Activated CD4-positive, alpha-beta T cell treated with anti-CD3 and anti-CD28 coated beads, Interleukin-2, amount 10 ng/mL, durations not matched to agents 24 days and 14 days (primary cell): ENCODE results near the gene GABRR2. TPM values are rescaled to one million over a fixed set of nuclear protein-coding genes. Genes with fewer than 3 reads are reported as not detected.

Experiments used
- DNase-seq: peaks from one replicate; pipeline ENCODE4 v3.0.0; 2022
- H3K27ac Mint-ChIP-seq: one replicate; pipeline ENCODE4 v1.8.0; 2022; ENCODE audit warnings: mild to moderate bottlenecking, mixed read lengths
- H3K27me3 Mint-ChIP-seq: one replicate; pipeline ENCODE4 v1.8.0; 2022; ENCODE audit warnings: mixed read lengths
- H3K36me3 Mint-ChIP-seq: one replicate; pipeline ENCODE4 v1.8.0; 2022; ENCODE audit warnings: low read depth, mild to moderate bottlenecking, mixed read lengths
- H3K4me1 Mint-ChIP-seq: one replicate; pipeline ENCODE4 v1.8.0; 2021; ENCODE audit warnings: mixed read lengths
- H3K4me3 Mint-ChIP-seq: one replicate; pipeline ENCODE4 v1.8.0; 2022; ENCODE audit warnings: mild to moderate bottlenecking, moderate library complexity, mixed read lengths
- H3K9me3 Mint-ChIP-seq: one replicate; pipeline ENCODE4 v1.8.0; 2021; ENCODE audit warnings: mixed read lengths
- intact Hi-C: fragments of 100-400 bp; cut with micrococcal nuclease; formaldehyde crosslinking; loops from one replicate; pipeline ENCODE4 v1.15.1; 2023
- total RNA-seq: library from RNA; stranded (reverse); gene quantifications from 2 replicates; pipeline ENCODE4 v1.2.3, GENCODE V29; 2022

Gene GABRR2
- total RNA-seq, 1 donor from 2014 or later, result 1.0 TPM

DNA sequence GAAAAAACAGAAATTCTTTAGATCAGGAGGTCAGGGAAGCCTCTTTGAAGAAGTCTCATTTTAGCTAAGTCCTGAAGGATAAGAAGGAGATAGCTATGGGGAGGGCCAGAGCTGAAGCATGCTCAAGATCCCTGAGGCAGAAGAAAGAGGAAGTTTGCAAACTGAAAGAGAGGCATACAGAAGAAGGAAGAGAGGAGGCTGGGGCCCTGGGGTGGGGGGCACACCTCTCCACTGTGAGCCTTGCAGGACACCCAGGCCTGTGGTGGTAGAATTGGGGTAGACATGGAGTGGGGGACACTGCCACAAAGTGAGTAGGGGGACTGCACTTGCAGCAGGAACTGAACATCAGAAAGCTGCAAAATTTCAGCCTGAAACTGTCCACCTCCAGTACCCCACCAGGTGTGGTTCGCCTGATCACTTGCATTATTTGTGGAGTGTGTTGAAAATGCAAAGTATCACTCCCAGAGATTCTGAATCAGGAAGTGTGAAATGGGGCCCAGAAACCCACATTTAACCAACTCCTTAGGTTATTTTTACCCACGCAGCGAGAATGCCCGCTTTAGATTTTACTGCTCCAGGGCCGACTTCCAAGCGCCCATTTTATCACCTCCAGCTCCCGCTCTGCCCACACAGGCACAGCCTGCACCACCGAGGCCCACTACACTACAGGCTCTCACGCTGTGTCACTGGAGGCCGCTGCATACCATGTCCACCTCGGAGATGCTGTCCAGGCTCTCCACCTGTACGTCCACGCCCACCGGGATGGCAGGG is 44.0 kb downstream of the GABRR2 start:
- DNase-seq, result no peak
- intact Hi-C loops, result no loop called here
- H3K27me3 Mint-ChIP-seq, result no peaks in the 10 kb centered on the region

GRCh38 chr6:89269981-89270380 is 45.1 kb downstream of the GABRR2 start:
- intact Hi-C loops, result no loop called here
- no peak overlapping the region for H3K27ac Mint-ChIP-seq
- peaks cover 3% of the 10 kb centered on the region for H3K4me1 Mint-ChIP-seq
- H3K36me3 Mint-ChIP-seq, result no peaks in the 10 kb centered on the region
- H3K4me3 Mint-ChIP-seq, result no peak overlapping the region
- H3K9me3 Mint-ChIP-seq, result no peaks in the 10 kb centered on the region
- H3K27me3 Mint-ChIP-seq, result peaks cover 2% of the 10 kb centered on the region
- no peak for DNase-seq

More for the DNA sequence above, 44.0 kb downstream of the GABRR2 start:
- H3K9me3 Mint-ChIP-seq, result no peaks in the 10 kb centered on the region
- H3K27ac Mint-ChIP-seq, result no peak overlapping the region
- H3K36me3 Mint-ChIP-seq, result no peaks in the 10 kb centered on the region
- peaks cover 3% of the 10 kb centered on the region for H3K4me1 Mint-ChIP-seq
- H3K4me3 Mint-ChIP-seq, result no peak overlapping the region

DNA sequence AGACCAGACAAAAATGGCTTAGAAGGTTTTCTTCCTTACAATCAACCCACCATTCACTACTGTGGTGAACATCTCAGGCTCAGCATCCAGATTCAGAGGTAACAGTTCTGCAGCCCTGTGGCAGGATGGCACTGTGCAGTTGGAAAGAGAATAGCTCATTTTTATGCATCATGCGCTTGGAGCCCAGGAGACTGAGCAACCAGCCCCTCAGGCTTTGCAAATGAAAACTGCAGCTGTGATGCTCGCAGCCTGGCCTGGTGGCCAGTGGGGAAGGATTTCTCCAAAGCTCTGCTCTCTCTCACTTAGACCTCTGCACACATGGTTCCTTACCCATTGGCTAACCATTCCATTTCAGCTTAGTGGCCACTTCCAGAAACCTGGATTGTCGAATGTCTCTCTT is 45.8 kb downstream of the GABRR2 start:
- H3K4me3 Mint-ChIP-seq, result no peak overlapping the region
- no peak overlapping the region for H3K27ac Mint-ChIP-seq
- no peaks in the 10 kb centered on the region for H3K9me3 Mint-ChIP-seq
- intact Hi-C loops, result no loop called here
- no peaks in the 10 kb centered on the region for H3K36me3 Mint-ChIP-seq
- no peak for DNase-seq
- H3K27me3 Mint-ChIP-seq, result peaks cover 2% of the 10 kb centered on the region
- peaks cover 3% of the 10 kb centered on the region for H3K4me1 Mint-ChIP-seq

DNA sequence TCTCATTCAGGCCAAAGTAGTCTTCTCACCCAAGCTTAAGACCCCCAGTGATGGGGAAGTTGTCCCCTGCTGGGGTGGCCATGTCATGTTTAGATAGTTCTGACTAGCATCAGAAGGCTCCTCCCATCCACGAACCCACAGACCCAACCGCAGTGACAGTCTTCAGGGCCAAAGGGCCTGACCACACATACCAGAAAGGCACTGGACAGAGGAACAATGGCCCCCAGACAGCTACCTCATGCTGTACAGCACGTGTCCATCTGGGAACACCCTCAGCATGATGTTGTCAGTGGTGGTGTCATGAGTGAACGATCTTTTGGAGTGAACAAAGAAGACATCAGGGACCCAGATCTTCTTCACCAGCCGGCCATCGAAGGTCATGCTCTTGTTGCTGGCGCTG is 46.3 kb downstream of the GABRR2 start:
- no peak for DNase-seq
- no peak overlapping the region for H3K4me3 Mint-ChIP-seq
- intact Hi-C loops, result no loop called here

GRCh38 chr6:89267918-89268317 is 47.2 kb downstream of the GABRR2 start:
- Mint-ChIP-seq H3K27ac (no peak overlapping the region), H3K4me1 (peaks cover 3% of the 10 kb centered on the region), H3K36me3 (no peaks in the 10 kb centered on the region), H3K4me3 (no peak overlapping the region), H3K27me3 (peaks cover 2% of the 10 kb centered on the region), H3K9me3 (no peaks in the 10 kb centered on the region)
- intact Hi-C loops, result no loop called here
- no peak for DNase-seq

More for the DNA sequence above, 46.3 kb downstream of the GABRR2 start:
- peaks cover 2% of the 10 kb centered on the region for H3K27me3 Mint-ChIP-seq
- no peak overlapping the region for H3K27ac Mint-ChIP-seq
- H3K4me1 Mint-ChIP-seq, result peaks cover 3% of the 10 kb centered on the region
- H3K36me3 Mint-ChIP-seq, result no peaks in the 10 kb centered on the region
- no peaks in the 10 kb centered on the region for H3K9me3 Mint-ChIP-seq

- intact Hi-C loops, result no loop called here
- no peak for DNase-seq
- no peak overlapping the region for H3K4me3 Mint-ChIP-seq
- H3K4me1 Mint-ChIP-seq, result no peaks in the 10 kb centered on the region
- H3K27me3 Mint-ChIP-seq, result peaks cover 2% of the 10 kb centered on the region
- no peak overlapping the region for H3K27ac Mint-ChIP-seq
- H3K36me3 Mint-ChIP-seq, result no peaks in the 10 kb centered on the region
- H3K9me3 Mint-ChIP-seq, result no peaks in the 10 kb centered on the region
Measured at GRCh38 chr6:89264296-89264695, 50.8 kb downstream of the GABRR2 start.

GRCh38 chr6:89260832-89261231 is 54.3 kb downstream of the GABRR2 start:
- Mint-ChIP-seq H3K4me3 (no peak overlapping the region), H3K27ac (no peak overlapping the region), H3K27me3 (peaks cover 2% of the 10 kb centered on the region), H3K36me3 (no peaks in the 10 kb centered on the region), H3K9me3 (no peaks in the 10 kb centered on the region), H3K4me1 (peaks cover 2% of the 10 kb centered on the region)
- intact Hi-C loops, result no loop called here
- no peak for DNase-seq

DNA sequence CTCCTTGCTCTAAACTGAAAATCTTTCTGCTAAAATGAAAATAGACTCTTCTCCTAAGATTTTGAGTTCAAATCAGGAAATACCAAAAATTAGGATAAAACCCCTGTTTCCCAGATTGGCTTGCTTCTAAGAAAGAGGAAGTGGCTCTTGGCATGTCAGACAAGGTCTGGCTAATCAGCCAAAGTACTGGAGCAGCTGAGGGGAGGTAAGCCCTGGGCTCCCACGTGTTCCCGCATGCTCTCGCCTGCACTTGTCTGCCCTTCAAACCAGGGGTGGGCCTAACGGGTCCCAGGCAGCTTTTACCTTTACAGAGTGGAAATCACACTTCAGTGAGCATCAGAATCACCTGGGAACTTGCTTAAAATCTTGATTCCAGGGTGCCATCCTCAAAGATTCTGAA is 54.8 kb downstream of the GABRR2 start:
- no peaks in the 10 kb centered on the region for H3K9me3 Mint-ChIP-seq
- no peak overlapping the region for H3K4me3 Mint-ChIP-seq
- no peak for DNase-seq
- peaks cover 2% of the 10 kb centered on the region for H3K4me1 Mint-ChIP-seq
- no peaks in the 10 kb centered on the region for H3K36me3 Mint-ChIP-seq
- no peaks in the 10 kb centered on the region for H3K27me3 Mint-ChIP-seq
- intact Hi-C loops, result no loop called here
- no peak overlapping the region for H3K27ac Mint-ChIP-seq

DNA sequence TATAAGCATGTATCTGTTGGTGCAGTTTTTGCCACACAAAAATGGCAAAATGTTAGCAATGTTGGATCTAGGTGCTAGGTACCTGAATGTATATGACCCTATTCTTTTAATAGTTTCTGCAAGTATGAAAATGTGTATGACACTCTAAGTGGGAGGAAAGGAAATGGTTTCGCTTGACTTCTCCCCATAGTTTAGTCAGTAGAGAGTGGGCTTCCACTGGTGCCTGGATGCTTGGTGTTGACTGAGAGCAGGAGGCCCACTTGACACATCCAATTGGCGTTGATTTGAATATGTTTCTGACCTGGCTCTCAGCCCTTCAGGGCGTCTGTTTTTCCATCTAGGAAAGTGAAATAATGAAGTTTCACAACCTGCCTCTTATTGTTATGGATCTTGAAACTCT is 56.2 kb downstream of the GABRR2 start:
- no peak for DNase-seq
- intact Hi-C loops, result no loop called here
- H3K27ac Mint-ChIP-seq, result no peak overlapping the region
- peaks cover 2% of the 10 kb centered on the region for H3K4me1 Mint-ChIP-seq
- H3K36me3 Mint-ChIP-seq, result no peaks in the 10 kb centered on the region
- no peak overlapping the region for H3K4me3 Mint-ChIP-seq
- peaks cover 3% of the 10 kb centered on the region for H3K27me3 Mint-ChIP-seq
- no peaks in the 10 kb centered on the region for H3K9me3 Mint-ChIP-seq

DNA sequence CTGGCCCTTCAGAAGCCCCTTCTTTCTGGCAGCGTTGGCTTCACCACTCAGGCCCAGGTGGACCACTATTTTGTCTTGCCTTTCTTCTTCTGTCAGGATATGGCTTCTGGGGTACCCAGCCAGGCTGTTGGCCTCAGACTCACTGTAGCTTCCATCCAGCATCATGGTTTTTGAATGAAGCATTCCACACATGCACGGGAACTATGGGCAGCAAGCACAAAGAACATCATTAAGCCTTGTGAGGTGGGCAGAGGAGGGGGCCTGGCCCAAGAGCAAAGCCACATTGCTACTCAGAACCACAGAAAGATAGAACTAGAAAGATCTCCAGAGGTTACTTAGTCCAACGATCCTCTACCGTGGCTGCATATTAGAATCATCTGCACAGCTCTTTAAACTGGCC is 57.3 kb downstream of the GABRR2 start:
- intact Hi-C loops, result no loop called here

GRCh38 chr6:89257346-89257745 is 57.8 kb downstream of the GABRR2 start:
- no peak for DNase-seq
- Mint-ChIP-seq H3K4me1 (peaks cover 2% of the 10 kb centered on the region), H3K36me3 (no peaks in the 10 kb centered on the region), H3K27me3 (peaks cover 8% of the 10 kb centered on the region), H3K4me3 (no peak overlapping the region), H3K9me3 (no peaks in the 10 kb centered on the region), H3K27ac (no peak overlapping the region)
- intact Hi-C loops, result no loop called here

More for the DNA sequence above, 57.3 kb downstream of the GABRR2 start:
- Mint-ChIP-seq H3K27ac (no peak overlapping the region), H3K36me3 (no peaks in the 10 kb centered on the region), H3K9me3 (no peaks in the 10 kb centered on the region), H3K4me3 (no peak overlapping the region), H3K4me1 (peaks cover 2% of the 10 kb centered on the region), H3K27me3 (peaks cover 7% of the 10 kb centered on the region)
- no peak for DNase-seq

DNA sequence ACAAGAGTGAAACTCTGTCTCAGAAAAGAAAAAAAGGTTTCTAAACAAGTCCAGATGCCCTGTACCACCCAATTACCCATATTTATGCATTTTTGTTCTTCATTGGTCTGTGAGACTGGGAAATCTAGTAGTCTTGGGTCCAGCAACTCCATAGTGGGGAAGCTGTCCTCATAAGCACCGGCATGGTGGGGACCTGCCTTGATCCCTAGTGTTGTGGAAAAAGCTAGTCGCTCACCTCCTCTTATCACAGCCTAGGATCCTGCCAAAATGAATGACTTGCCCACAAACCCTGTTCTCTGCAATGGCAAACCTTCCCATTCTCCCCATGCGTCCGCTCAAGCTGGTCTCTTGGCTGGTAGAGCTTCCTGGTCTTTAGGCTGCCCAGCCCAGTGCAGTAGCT is 59.7 kb downstream of the GABRR2 start:
- intact Hi-C loops, result no loop called here
- Mint-ChIP-seq H3K9me3 (no peaks in the 10 kb centered on the region), H3K27me3 (peaks cover 9% of the 10 kb centered on the region), H3K36me3 (no peaks in the 10 kb centered on the region), H3K27ac (no peak overlapping the region), H3K4me3 (no peak overlapping the region), H3K4me1 (peaks cover 2% of the 10 kb centered on the region)
- DNase-seq, result no peak

DNA sequence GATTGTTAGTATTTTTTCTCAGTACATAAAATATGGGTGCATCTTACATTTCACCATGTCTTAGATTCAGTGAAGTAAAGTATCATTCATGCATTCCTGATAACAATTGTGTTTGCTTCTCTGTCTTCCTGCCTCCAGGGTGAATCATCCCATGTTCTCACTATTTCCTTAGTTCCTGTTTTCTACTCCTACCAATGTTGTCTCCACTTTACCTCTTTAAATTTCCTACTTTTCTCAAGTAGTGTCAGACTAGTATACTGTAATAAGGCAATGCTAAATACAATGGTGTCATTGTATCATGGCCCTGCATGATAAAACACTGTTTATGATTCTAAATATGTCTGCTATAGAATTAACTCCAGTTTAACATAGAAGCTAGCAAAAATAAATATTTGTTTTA is 60.5 kb downstream of the GABRR2 start:
- H3K9me3 Mint-ChIP-seq, result no peaks in the 10 kb centered on the region
- no peak overlapping the region for H3K27ac Mint-ChIP-seq
- H3K4me1 Mint-ChIP-seq, result peaks cover 2% of the 10 kb centered on the region
- H3K4me3 Mint-ChIP-seq, result no peak overlapping the region
- no peaks in the 10 kb centered on the region for H3K36me3 Mint-ChIP-seq
- no peak for DNase-seq
- intact Hi-C loops, result no loop called here
- H3K27me3 Mint-ChIP-seq, result peaks cover 9% of the 10 kb centered on the region

- no peaks in the 10 kb centered on the region for H3K36me3 Mint-ChIP-seq
Measured at GRCh38 chr6:89252907-89253306, 62.2 kb downstream of the GABRR2 start.

DNA sequence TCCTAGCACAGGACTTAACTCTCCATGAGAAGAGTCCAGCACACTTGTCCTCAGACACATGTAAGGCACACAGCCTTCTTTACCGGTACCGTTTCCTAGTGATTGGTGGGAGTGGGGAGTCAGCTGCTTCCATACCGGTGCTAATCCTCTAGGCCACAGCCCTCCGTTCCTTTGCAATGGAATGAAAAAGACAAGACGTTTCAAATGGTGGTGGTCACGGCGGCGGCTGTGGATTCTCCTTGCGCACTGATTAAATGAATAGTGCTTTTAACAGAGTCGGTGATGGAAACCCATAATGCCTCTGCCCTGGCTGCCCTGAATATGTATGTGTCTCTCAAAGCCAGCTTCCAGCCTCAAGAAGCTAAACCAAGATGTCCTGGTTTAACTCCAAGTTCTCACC is 63.1 kb downstream of the GABRR2 start:
- no peaks in the 10 kb centered on the region for H3K9me3 Mint-ChIP-seq
- no peak overlapping the region for H3K4me3 Mint-ChIP-seq
- peaks cover 15% of the 10 kb centered on the region for H3K27me3 Mint-ChIP-seq
- H3K36me3 Mint-ChIP-seq, result no peaks in the 10 kb centered on the region
- H3K27ac Mint-ChIP-seq, result no peak overlapping the region
- intact Hi-C loops, result no loop called here
- DNase-seq, result no peak
- no peaks in the 10 kb centered on the region for H3K4me1 Mint-ChIP-seq

More at GRCh38 chr6:89252907-89253306, 62.2 kb downstream of the GABRR2 start:
- H3K27me3 Mint-ChIP-seq, result peaks cover 11% of the 10 kb centered on the region
- DNase-seq, result no peak
- no peaks in the 10 kb centered on the region for H3K4me1 Mint-ChIP-seq
- intact Hi-C loops, result no loop called here
- H3K27ac Mint-ChIP-seq, result no peak overlapping the region
- H3K4me3 Mint-ChIP-seq, result no peak overlapping the region
- no peaks in the 10 kb centered on the region for H3K9me3 Mint-ChIP-seq
